GM19239 (cell line): Measurements from ENCODE around the gene FURIN.

Source experiments
- DNase-seq: peaks from one replicate; pipeline ENCODE4 v3.0.0; 2011; ENCODE audit warnings: low spot score; ENCODE audit not compliant: insufficient read length
- FAIRE-seq: peaks from 2 replicates; lab custom pipeline; 2011; peaks lifted over from hg19 to GRCh38; lab: Jason Lieb, UNC

Gene FURIN

GRCh38 chr15:90881181-90881977, 13.0 kb downstream of the FURIN start:
- DNase-seq (no peak), FAIRE-seq (no peak)

GRCh38 chr15:90881978-90882721, 13.8 kb downstream of the FURIN start:
- no peak for DNase-seq
- no peak for FAIRE-seq

DNA sequence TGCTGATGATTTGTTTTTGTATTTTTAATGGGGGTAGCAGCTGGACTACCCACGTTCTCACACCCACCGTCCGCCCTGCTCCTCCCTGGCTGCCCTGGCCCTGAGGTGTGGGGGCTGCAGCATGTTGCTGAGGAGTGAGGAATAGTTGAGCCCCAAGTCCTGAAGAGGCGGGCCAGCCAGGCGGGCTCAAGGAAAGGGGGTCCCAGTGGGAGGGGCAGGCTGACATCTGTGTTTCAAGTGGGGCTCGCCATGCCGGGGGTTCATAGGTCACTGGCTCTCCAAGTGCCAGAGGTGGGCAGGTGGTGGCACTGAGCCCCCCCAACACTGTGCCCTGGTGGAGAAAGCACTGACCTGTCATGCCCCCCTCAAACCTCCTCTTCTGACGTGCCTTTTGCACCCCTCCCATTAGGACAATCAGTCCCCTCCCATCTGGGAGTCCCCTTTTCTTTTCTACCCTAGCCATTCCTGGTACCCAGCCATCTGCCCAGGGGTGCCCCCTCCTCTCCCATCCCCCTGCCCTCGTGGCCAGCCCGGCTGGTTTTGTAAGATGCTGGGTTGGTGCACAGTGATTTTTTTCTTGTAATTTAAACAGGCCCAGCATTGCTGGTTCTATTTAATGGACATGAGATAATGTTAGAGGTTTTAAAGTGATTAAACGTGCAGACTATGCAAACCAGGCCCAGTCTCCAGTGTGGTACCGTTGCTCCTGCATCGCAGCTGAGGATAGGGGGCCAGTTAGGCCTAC, 14.6 kb downstream of the FURIN start:
- no peak for FAIRE-seq
- no peak for DNase-seq

DNA sequence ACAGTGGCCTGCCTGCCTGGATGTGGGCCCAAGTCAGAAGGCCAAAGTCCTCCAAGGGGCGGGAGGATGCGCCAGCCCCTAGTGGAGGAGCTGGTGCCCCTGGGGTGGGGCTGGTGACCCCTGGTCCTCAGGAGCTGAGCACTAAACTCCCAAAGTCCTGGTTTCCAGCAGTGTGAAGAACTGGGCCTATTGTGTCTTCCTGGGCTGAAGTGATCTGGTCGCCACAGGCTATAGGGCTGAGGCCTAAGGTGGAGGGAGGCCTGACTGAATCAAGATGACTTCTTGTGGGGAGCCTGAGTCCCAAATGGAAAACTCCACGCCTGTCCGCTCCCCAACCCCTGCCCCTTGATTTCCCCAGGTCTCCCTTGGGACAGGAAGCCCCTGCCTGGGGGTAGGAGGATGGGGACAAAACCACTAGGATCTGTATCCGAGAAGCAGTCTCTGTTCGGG, 15.2 kb downstream of the FURIN start:
- peak; percentile 70 for FAIRE-seq

GRCh38 chr15:90883976-90884718, 15.8 kb downstream of the FURIN start, which contains the start of gene FES:
Gene FES, plus strand, starts transcription at chr15:90884504. Its CDS starts 542 bp downstream, at chr15:90885046.
- DNase-seq = no peak
- FAIRE-seq = no peak

More for the DNA sequence above, 15.2 kb downstream of the FURIN start:
- DNase-seq = no peak

DNA sequence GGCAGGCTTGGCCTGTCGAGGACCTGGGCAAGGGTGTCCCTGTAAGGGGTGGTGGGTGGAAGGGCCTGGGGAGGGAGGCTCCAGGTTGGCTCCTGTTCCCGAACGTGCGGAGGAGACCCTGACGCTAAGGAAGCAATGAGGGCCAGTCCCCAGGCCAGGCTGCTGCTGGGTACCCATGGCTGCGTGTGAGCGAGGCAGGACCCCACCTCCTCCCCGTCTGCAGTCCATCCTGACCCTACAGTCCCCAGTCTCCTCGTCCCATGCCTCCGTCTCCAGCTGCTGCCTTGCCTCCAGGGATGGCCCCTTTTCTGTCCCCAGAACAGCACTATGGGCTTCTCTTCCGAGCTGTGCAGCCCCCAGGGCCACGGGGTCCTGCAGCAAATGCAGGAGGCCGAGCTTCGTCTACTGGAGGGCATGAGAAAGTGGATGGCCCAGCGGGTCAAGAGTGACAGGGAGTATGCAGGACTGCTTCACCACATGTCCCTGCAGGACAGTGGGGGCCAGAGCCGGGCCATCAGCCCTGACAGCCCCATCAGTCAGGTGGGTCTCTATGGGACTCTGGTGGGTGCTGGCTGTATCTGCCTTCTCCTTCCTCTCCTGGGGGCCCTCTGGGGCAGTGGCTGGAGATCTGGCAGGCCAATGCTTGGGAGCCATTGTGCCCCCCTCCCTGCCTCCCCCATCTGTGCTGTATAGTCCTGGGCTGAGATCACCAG, 16.5 kb downstream of the FURIN start:
- no peak for FAIRE-seq
- DNase-seq = no peak

- DNase-seq (peak; percentile 85), FAIRE-seq (peak; percentile 87)
These were observed 17.3 kb downstream of the FURIN start for GRCh38 chr15:90885432-90886290.

GRCh38 chr15:90886291-90886614, 17.9 kb downstream of the FURIN start:
- FAIRE-seq (no peak), DNase-seq (no peak)

DNA sequence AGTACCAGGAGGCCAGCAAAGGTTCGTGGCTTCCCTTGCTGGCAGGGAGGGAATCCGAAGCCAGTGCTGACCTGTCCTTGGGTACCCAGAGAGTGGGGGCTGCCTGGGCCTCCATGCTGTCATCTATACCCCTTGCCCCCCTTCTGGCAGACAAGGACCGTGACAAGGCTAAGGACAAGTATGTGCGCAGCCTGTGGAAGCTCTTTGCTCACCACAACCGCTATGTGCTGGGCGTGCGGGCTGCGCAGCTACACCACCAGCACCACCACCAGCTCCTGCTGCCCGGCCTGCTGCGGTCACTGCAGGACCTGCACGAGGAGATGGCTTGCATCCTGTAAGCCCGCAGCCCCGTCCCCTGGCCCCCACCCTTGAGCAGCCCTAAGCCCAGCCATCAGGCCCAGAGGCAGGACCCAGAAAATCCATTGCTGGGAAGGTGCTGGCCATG, 18.7 kb downstream of the FURIN start:
- FAIRE-seq = no peak
- DNase-seq = no peak

DNA sequence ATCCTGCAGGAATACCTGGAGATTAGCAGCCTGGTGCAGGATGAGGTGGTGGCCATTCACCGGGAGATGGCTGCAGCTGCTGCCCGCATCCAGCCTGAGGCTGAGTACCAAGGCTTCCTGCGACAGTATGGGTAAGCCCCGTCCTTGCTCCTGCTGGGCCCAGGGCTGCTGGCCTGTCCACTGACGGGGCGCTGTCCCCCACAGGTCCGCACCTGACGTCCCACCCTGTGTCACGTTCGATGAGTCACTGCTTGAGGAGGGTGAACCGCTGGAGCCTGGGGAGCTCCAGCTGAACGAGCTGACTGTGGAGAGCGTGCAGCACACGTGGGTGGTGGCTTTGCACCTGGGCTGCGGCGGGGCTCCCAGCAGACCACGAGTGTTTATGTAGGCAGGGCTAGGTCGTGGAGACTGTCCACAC, 20.9 kb downstream of the FURIN start:
- no peak for DNase-seq
- no peak for FAIRE-seq

GRCh38 chr15:90889736-90890456, 21.5 kb downstream of the FURIN start:
- DNase-seq (no peak), FAIRE-seq (no peak)

- no peak for FAIRE-seq
- no peak for DNase-seq
These were observed 22.5 kb downstream of the FURIN start for GRCh38 chr15:90890839-90891238.

GRCh38 chr15:90891346-90891949, 23.1 kb downstream of the FURIN start:
- no peak for FAIRE-seq
- DNase-seq = no peak

- DNase-seq (no peak), FAIRE-seq (no peak)
These were observed 23.6 kb downstream of the FURIN start for GRCh38 chr15:90892023-90892422.

DNA sequence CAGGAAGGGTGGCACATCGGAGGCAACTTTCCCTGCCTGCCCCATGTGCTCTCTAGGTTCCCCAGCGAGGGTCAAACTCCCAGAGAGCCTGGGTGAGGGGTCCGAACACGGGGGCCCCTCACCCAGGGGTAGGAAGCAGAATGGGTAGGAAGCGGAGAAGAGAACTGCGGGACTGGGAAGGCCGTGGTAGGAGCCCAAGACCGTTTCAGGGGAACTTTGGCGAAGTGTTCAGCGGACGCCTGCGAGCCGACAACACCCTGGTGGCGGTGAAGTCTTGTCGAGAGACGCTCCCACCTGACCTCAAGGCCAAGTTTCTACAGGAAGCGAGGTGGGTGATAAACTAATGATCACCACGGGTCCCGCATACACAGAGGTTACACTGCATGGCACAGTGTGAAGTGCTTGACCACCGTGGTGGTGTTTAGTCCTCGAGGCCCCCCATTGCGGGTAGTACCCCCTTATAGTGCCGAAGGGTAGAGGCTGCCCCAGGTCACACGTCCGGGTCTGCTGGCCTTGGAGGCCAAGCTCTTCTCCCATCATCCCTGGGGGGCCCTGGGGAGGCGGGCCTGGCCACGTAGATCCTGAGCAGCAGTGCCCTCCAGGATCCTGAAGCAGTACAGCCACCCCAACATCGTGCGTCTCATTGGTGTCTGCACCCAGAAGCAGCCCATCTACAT, 24.2 kb downstream of the FURIN start:
- DNase-seq (no peak), FAIRE-seq (no peak)

GRCh38 chr15:90893175-90894090, 25.0 kb downstream of the FURIN start:
- no peak for DNase-seq

More at GRCh38 chr15:90893175-90894090, 25.0 kb downstream of the FURIN start:
- FAIRE-seq = no peak
